Ovary (tissue), 9 donors: ENCODE data around the gene CST6. TPM values are rescaled to one million over a fixed set of nuclear protein-coding genes. Genes with fewer than 3 reads are reported as not detected.
"Not testable (repeated sequence)": the region's sequence is repeated elsewhere in the genome, so short reads cannot be mapped to it uniquely, and the experiment has no call there.

Source experiments
- DNase-seq, 5 donors: peaks; one replicate each; pipeline ENCODE4 v3.0.0-alpha.2; 2019 to 2020
- H3K27ac ChIP-seq, 2 donors: fragments of 200-600 bp; one replicate each; pipeline versions ENCODE4 v1.5.1 to v1.8.0; 2019 to 2022
- H3K27me3 ChIP-seq: fragments of 200-600 bp; one replicate; pipeline ENCODE4 v1.8.0; 2022
- H3K36me3 ChIP-seq: fragments of 200-600 bp; sonication (generic); one replicate; pipeline ENCODE4 v1.5.1; 2019
- H3K4me1 ChIP-seq: one replicate; pipeline ENCODE4 v1.8.1; 2013; ENCODE audit warnings: mild to moderate bottlenecking, moderate library complexity; ENCODE audit not compliant: insufficient read depth
- H3K4me3 ChIP-seq: fragments of 200-600 bp; sonication (generic); one replicate; pipeline ENCODE4 v1.5.1; 2017
- H3K9me3 ChIP-seq, 2 donors: fragments of 200-600 bp in 1 of 2; sonication (generic) in 1 of 2; one replicate each; pipeline versions ENCODE4 v1.5.1 to v1.8.1; 2013 to 2019; ENCODE audit warnings: mild to moderate bottlenecking in 1 of 2, moderate library complexity in 1 of 2
- CTCF ChIP-seq, 3 donors: fragments of 450-650 bp in 2 of 3; fragments of 200-600 bp in 1 of 3; IDR thresholded peaks; one replicate each; pipeline versions ENCODE4 v1.5.1 to v1.8.0; 2016 to 2022; ENCODE audit warnings: antibody characterized with exemption in 3 of 3, mild to moderate bottlenecking in 1 of 3
- EP300 ChIP-seq: sonication (generic); formaldehyde crosslinking; IDR thresholded peaks from one replicate; pipeline ENCODE4 v1.6.1; 2017; ENCODE audit warnings: antibody characterized with exemption
- POLR2A ChIP-seq: fragments of 450-650 bp; IDR thresholded peaks from one replicate; pipeline ENCODE4 v1.6.1; 2017; ENCODE audit warnings: antibody characterized with exemption, mild to moderate bottlenecking, moderate library complexity
- WGBS, 3 donors: extraction: QIAGEN DNeasy Blood & Tissue Kit in 1 of 3; methylation state at CpG; one replicate each; pipeline versions ENCODE4 v1.1.5 to v1.1.7; 2013 to 2017; 5-methylcytosine and 5-hydroxymethylcytosine counted together
- intact Hi-C, 4 donors: fragments of 100-400 bp; cut with DNase I; formaldehyde crosslinking; loops; one replicate each; pipeline versions ENCODE4 v1.11.0 to v1.15.1; 2022 to 2023
- polyA plus RNA-seq, 2 donors: library from polyadenylated mRNA; stranded (reverse); fragments of 200-250 nt in 1 of 2; fragments of 350-450 nt in 1 of 2; fragmentation: Illumina TruSeq in 1 of 2; extraction: RNeasy Lipid Tissue Mini Kit (QIAGEN cat#74804) in 1 of 2; gene quantifications; one replicate each; pipeline ENCODE4 v1.2.3, GENCODE V29; 2013 to 2014
- total RNA-seq, 7 donors: library from RNA; depleted of rRNA in 2 of 7; stranded (reverse); fragments of >200 nt in 2 of 7; fragmentation: NEBNext Ultra II Directional in 3 of 7; extraction: Animal tissue kit (Norgen Biotek cat#: 25700) in 3 of 7; gene quantifications; one replicate each; pipeline versions ENCODE4 v1.1.0 to v1.2.4, GENCODE V29; 2016 to 2023
- donor health status: DM: no; HTN: no; CAD: no; lungs with moderate emphysema.
- donor health status: DM: no; HTN: no; CAD: no.
- donor health status: Bipolar disorder and iron deficiency.
- donor health status: DM: yes; HTN: yes; CAD: no.
- donor health status: DM: no; HTN: no; CAD: no.
- donor health status: DM: yes; HTN: yes; CAD: no.

Gene CST6
- total and polyA plus RNA-seq, 9 donors: 0.30 to 25.4 (median 0.66) TPM; not detected in 3

GRCh38 chr11:66008468-66009101 lies 3.2 kb upstream of the CST6 start:
- H3K27me3 ChIP-seq: no peaks in the 10 kb centered on the region
- no peak overlapping the region for H3K27ac ChIP-seq
- DNase-seq: no peak
- intact Hi-C loops: no loop called here
- H3K4me1 ChIP-seq: no peaks in the 10 kb centered on the region
- H3K36me3 ChIP-seq: no peaks in the 10 kb centered on the region
- no peak overlapping the region for H3K4me3 ChIP-seq
- H3K9me3 ChIP-seq: no peaks in the 10 kb centered on the region
- WGBS, 3 donors: 54 to 68% (median 58%) methylated on average over 10 of the region's 10 CpGs
- TF ChIP-seq POLR2A (no peak), CTCF (IDR thresholded peaks at IDR 0.05) (no peak), EP300 (no peak)

- H3K4me1 ChIP-seq, DNase-seq, H3K36me3 ChIP-seq, H3K4me3 ChIP-seq, H3K9me3 ChIP-seq, H3K27ac ChIP-seq, intact Hi-C loops, H3K27me3 ChIP-seq: not testable (repeated sequence)
- WGBS, 3 donors: 70 to 75% (median 72%) methylated on average over 4 of the region's 4 CpGs
These were observed 1.8 kb upstream of the CST6 start for GRCh38 chr11:66010036-66010435.

- H3K27me3 ChIP-seq: no peaks in the 10 kb centered on the region
- no peaks in the 10 kb centered on the region for H3K36me3 ChIP-seq
- H3K4me1 ChIP-seq: no peaks in the 10 kb centered on the region
- TF ChIP-seq POLR2A (no peak), EP300 (no peak), CTCF (IDR thresholded peaks at IDR 0.05) (no peak)
- H3K9me3 ChIP-seq: no peaks in the 10 kb centered on the region
- 39 to 51% (median 39%) methylated on average over 14 of the region's 14 CpGs for WGBS, 3 donors
- H3K4me3 ChIP-seq: no peak overlapping the region
- no peak overlapping the region for H3K27ac ChIP-seq
- DNase-seq: no peak
- intact Hi-C loops: no loop called here
These were observed 496 bp upstream of the CST6 start for GRCh38 chr11:66011239-66011784.

GRCh38 chr11:66012371-66012945 lies 650 bp downstream of the CST6 start:
- no peaks in the 10 kb centered on the region for H3K36me3 ChIP-seq
- no peaks in the 10 kb centered on the region for H3K27me3 ChIP-seq
- intact Hi-C loops: no loop called here
- H3K27ac ChIP-seq: no peak overlapping the region
- TF ChIP-seq POLR2A (no peak), EP300 (no peak)
- no peaks in the 10 kb centered on the region for H3K4me1 ChIP-seq
- no peak for DNase-seq
- H3K4me3 ChIP-seq: no peak overlapping the region
- 41 to 48% (median 45%) methylated on average over 12 of the region's 12 CpGs for WGBS, 3 donors
- no peaks in the 10 kb centered on the region for H3K9me3 ChIP-seq

- Histone ChIP-seq H3K36me3 (no peaks in the 10 kb centered on the region), H3K27ac (no peak overlapping the region), H3K27me3 (no peaks in the 10 kb centered on the region), H3K4me1 (no peaks in the 10 kb centered on the region), H3K9me3 (no peaks in the 10 kb centered on the region), H3K4me3 (no peak overlapping the region)
- DNase-seq: no peak
- TF ChIP-seq CTCF (IDR thresholded peaks at IDR 0.05) (no peak), EP300 (no peak), POLR2A (no peak)
- intact Hi-C loops: no loop called here
- WGBS, 3 donors: 47 to 53% (median 50%) methylated on average over 12 of the region's 12 CpGs
These were observed 1.3 kb downstream of the CST6 start for GRCh38 chr11:66012946-66013761.
